HG03139 (cell line): ENCODE results near the gene SH3PXD2A.

ENCODE experiments used
- ATAC-seq: cut with Tn5 transposase; IDR thresholded peaks from one replicate; pipeline ENCODE4 v1.9.1; 2021; ENCODE audit not compliant: unreplicated experiment

Gene SH3PXD2A

DNA sequence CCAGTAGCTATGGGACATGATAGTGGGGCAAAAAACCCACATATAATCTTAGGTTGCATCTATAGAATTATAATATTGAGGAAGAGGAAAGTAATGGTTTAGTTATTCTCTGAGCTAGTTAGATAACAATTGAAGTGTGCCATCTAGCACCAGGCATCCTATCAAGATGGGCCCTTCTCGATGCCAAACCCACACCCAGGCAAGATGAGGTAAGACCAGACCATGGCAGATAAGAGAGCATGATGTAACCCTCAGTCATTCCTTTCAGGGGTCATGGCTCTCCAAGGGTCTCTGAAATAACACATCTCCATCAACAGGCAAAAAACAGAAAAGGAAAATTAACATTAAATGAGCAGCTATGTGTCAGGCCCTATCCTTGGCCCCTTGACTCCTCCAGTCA, 128.7 kb downstream of the SH3PXD2A start:
- no peak for ATAC-seq

DNA sequence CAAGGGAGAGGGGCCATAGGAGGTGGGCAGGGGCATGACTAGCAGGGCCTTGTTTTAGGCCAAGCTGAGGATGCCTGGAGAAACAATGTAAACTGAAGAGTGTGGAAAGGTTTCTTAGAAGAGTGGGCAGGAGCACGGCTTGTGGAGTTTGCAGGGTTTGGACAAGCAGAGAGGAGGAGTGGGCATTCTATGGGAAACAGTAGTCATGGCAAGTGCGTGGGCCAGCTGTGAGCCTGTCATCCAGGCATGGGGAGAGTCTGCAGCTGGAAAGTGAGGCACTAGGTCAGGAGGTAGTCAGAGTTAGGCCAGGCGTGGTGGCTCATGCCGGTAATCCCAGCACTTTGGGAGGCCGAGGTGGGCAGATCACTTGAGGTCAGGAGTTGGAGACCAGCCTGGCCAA, 130.1 kb downstream of the SH3PXD2A start:
- no peak for ATAC-seq

DNA sequence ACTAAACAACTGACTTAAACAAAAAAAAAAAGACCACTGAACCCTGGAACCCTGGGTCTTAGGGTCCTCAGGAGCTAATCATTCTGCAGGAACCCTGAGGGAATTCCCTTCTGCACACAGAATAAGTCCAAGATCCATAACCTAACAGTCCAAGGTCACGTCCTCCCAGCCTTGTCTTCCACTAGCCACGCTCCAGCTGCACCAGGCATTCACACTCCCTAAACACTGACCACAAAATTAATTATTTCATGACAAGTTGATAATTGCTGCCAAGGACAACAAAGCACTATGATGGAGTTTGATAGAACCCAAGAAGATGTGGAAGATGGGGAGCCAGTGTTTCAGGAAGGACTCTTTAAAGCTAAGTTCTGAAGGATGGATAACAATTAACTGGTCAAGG, 130.6 kb downstream of the SH3PXD2A start:
- ATAC-seq, result no peak

DNA sequence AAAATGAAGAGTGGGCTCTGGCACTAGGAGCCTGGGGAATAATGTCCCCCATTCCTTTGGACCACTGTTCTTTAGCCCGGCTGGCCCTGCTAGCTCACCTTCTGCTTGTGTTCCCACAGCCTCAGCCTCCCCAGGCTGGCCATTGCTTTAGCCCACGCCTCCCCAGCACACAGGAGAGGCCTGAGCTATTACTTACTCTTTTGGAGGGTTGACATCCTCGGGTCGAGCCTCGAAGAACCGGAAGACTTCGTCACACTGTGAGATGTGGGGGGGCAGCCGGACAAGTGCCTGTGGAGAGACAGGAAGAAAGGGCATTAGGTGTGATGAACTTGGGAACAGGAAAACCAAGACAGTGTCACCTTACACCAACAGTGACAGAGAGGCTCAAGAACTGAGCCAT, 131.3 kb downstream of the SH3PXD2A start:
- no peak for ATAC-seq

DNA sequence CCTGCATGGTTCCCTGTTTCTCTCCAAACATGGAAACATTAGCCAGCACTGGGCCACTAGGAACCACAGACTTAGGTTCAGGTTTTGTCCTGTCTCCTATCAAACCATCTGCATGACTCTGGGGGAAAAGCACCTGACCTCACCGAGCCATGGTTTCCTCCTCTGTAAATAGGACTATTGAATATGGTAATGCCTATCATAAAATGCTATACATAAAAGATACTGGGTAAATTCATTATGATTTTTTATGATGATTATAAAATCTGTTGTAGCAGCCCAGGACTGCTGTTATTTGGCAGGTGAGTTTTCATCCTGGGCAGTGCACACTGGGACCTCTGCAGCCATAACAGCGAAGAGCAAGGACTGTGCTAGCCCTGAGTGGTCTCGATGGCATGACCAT, 131.8 kb downstream of the SH3PXD2A start:
- no peak for ATAC-seq

DNA sequence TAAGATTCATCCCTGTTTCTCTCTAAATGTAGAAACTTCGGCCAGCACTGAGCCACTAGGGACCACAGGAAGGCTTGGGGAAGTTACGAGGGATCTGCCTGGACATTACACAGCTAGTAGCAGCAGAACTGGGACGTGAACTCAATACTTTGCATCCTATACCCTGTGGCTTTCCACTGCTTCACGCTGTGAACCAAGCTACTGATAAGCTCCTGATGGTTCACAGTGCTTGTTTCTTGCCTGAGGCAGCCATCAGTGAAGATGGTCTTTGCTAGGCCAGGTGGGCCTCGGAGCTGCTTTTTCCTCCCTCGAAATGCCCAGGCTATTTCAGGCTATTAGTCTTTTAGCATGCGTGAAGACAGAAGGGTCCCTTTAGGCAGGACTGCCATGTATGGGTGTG, 132.7 kb downstream of the SH3PXD2A start:
- ATAC-seq, result no peak

DNA sequence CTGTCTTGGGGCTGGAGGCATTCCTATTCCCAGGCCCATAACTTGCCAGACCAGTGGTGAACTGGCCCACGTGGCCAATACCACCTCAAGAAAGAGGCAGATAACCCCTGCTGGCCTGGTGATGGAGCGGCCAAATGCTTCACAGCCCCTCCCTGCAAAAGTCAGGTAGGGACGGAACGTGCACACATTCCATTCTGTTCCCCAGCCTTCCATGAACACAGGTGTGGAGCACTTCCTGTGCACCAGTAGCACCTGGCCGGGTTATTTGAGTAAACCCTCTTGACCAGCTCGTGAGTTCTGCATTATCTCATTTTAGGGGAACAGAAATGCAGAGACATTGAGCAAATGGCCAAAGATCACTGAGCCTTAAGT, 134.4 kb downstream of the SH3PXD2A start:
- no peak for ATAC-seq

DNA sequence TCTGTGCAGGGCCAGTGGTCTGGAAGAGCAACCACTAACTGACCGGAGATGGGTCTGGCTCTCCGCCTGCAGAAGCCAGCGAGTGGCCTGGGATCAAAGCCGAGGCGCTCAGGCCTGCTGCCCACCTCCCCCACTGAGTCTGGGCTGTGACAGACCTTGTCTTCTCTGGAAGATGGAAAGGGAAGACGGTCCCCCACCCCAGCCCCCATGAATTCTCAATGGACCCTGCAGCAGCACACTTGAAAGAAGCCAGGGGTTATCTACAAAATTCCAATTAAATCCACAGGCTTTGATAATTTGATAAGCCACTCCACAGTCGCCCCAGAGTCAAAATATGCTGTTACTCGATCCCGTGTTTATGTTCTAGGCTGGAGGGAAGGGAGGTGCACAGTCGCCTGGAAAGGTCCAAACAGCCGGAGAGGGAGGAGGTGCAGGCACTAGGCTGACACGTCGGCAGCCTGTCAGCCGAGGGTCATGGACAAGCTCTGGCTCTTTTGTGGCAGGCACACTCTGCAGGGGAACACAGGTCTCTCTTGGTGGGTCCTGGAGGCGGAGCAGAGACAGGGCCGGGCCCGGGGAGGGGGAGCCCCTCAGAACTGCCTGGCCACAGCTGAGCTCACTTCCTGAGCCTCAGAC, 134.9 kb downstream of the SH3PXD2A start:
- ATAC-seq, result no peak

DNA sequence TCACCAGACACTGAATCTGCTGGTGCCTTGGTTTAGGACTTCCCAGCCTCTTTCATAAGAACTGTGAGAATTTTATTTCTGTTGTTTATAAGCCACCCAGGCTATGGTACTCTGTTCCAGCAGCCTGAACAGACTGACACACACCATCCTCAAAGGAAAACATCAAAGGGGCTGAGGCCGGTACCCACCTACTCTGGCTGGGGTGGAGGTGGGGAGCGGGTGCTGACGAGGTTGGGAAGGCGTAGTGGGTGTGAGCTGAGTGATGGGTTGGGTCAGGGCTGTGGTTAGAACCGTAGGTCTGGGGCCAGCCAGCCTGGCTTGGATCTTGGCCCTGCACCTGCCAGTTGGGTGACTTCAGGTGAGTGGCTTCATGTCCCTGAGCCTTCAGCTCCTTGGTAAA, 136.3 kb downstream of the SH3PXD2A start:
- no peak for ATAC-seq

DNA sequence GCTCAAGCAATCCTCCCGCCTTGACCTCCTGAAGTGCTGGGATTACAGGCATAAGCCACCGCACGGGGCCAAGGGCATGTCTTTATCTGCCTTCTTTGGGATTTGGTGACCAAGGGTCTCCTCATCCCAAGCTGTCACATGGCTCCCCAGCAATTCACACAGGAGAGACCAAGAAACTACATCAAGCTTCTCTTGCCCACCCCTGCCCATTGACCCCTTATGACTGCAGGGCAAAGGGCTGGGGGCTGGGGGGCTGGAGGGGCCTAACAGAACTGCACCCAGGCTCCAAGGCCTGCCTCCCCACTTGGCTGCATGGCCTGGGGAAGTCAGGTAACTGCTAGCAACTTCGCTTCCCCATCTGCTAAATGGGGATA, 137.1 kb downstream of the SH3PXD2A start:
- no peak for ATAC-seq

DNA sequence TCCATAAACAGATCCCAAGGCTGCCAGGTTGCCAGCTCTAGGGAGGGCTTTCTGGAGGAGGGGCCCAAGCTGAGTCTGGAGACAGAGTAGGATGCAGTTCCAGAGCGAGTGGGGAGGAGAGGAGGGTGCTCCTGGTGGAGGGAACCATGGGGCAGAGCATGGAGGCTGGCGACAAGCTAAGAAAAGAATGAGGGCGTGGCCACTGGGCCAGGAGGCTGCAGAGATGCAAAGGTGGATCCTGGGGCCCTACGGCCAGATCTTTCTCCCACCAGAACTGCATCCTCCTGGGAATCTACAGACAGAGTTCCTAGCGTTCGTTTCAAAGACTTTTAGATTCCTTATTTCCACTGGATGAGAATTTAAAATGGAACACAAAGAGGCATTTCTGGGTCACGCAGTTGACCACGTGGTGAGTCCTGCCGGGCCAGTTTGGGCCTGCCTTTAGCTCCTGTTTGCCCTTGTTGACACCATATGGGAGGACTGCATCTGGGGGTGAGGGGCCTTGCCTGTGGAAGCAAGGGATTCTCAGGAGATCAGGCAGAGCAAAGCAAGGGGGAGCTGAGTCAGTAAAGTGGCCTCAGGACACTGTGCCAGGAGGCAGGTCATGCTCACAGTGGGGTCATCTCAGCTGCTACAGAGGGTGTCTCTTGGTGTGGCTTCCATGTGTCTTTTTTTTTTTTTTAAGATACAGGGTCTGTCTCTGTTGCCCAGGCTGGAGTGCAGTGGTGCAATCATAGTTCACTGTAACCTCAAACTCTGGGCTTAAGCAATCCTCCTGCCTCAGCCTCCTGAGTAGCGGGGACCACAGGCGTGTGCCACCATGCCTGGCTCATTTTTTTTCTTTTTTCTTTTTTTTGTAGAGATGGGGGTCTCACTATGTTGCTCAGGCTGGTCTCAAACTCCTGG, 137.8 kb downstream of the SH3PXD2A start:
- no peak for ATAC-seq

DNA sequence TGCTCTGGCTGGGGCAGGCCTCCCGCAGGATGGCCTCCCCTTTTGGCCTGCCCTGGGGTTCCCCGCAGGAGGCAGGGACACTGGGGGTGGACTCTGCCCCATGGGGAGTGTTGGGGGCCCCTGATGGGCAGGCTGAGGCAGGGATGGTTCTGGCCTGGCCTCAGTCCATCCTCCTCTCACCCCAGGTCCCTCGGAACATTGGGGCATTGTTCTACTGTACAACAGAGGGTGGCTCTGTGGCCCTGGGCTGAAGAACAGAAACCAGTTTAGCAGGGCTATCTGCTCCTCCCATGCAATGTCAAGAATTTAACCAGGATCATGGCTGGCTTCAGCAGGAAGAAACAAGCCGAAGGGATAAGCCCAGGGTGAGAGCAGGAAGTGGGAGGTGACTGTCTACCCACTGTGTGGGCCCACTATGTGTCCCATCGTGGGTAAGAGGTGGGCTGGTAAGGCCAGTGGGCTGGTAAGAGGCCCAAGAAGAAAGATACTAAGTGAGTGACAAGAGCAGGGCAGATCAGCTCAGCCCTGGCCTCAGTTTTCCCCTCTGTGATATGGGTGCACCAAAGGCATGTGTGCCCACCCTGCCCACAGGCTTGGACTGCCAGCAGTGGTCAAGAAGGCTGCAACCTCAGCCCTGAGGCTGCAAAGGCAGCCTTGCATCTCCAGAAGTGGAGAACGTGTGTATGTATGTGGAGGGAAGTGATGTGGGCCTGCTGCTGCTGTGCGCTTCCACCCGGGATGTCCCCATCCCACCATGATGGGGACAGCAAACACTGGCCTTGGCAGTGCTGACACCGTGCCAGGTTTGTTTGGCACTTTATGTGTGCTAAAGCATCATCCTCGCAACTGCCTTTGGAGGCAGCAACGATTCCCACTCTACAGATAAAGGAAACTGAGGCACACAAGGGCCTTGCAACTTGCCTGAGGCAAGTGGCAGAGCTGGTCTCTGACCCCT, 138.9 kb downstream of the SH3PXD2A start:
- no peak for ATAC-seq

DNA sequence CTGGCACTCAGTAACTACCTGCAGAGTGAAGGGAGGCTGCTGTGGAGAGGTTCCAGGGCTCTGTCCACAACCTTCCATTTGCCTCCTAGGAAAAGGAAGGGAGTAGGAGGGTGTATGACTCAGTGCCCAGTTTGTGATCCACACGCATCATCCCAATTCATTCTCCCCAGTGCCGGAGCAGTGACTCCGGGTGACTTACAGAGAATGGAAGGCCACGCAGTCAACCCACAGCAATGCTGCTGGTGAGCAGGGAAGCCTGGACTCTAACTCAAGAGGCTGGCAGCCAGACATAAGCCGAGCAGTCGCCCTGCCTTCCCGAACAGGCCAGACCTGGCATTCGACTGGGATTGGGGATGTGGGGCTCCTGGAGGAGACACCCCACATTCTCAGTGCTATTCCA, 139.9 kb downstream of the SH3PXD2A start:
- ATAC-seq, result no peak

DNA sequence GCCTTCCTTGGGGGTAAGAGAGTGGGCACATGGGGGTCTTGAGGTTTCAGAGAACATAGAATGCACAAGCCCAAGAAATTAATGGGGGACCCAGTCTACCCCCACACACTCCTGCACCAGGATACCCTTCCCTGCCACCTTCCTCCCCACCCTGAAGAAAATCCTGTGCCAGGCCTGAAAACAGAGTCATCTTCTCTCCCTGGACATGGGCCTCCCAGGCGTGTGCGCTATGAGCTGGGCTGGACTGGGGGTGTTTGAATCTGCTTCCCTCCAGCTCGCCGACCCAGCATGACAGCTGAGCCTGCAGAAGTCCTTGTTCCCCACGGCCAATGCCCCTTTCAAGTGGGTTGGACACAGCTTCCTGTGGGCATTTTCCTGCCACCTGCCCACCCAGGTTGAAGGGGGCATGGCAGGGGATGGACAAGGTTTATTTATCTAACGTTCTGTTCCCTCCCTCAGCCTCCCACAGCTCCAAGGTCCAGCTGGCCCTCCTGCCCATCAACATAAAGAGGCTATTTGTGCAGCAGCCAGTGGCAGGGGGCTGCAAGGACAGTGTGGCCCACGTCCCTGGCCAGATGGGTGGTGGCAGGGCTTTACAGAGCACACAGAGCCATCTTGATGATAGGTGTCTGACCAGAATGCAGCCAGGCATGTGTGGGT, 141.0 kb downstream of the SH3PXD2A start:
- ATAC-seq, result no peak

DNA sequence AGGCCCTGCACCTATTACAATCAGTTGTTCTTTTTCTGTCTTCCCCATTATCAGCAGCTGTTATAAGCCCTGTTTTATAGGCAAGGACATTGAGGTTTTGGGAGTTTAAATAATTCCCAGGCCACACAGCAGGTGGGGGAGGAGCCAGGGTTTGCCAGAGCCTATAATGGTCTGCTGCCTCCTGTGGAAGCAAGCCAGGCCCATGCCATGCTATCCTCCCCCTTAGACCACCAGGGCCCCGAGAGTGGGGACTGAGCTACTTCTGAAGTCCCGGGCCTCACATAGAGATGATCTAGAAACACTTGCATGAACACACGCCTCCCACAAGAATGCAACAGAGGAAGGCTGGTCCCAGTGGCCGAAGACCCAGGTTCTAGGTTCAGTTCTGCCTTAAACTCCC, 141.7 kb downstream of the SH3PXD2A start:
- no peak for ATAC-seq

DNA sequence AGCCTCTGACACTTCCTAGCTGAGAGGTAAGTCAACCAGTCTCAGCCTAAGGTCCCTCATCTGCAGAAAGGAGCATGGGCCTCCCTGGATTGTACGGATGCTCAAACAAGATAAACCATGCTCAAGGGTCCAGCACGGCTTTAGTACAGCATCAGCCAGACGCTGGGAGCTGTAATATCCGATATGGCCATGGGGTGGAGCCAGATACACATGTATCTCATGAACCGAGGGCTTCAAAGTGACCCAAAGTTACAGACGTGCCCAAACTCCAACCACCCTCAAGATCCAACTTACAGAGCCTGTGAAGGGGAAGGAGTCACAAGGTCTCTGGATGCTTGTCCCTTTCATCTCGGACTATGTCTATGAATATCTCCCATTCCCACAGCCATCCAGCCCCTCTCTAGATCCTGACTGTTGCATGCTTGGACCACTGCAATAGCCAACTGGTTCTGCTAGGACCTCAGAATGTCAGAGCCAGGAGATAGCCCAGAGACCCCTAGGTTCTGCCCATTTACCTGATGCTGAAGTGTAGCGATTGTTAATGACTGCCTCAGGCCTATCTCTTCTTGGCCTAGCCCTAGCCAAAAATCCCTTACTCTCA, 142.4 kb downstream of the SH3PXD2A start:
- no peak for ATAC-seq

DNA sequence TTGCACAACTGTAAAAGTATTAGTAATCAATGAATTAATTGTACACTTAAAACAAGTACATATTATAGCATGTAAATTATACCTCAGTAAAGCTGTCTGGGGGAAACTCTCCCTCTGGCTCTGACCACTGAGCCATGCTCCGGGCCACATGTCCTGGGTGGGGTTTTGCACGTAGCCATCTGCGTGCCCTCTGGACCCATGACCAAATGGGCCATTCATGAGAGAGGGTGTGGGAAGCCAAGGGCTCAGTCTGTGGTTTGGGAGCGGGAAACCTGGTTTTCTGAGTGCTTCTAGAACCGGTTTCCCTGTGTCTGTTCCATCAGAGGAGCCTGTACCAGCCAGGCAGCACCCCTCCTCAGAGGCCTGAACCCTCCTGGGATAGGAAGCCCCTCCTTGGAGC, 143.2 kb downstream of the SH3PXD2A start:
- no peak for ATAC-seq

DNA sequence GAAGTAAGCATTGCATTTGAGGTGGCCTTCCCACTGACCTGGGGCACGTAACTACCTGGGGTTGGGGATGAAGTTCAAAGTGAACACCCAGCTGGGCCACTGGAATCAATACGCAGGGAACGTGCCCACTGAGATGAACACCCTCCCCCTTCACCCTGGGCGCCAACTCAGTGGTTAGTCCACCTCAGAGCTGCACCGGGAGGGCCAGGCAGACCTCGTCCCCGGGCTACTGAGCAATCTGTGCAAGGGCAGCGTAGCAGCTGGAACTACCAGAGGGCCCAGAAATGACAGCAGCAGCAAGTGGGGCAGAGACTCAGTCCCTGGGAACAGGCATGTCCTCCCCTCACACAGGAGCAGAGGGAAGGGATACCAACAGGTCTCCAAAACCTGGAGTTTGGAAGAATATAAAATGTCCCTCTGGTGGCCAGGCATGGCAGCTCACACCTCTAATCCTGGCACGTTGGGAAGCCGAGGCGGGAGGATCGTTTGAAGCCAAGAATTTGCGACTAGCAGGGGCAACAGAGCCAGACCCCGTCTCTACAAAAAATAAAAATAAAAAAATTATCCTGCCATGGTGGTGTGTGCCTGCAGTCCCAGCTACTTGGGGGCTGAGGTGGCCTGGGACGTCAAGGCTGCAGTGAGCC, 143.9 kb downstream of the SH3PXD2A start:
- ATAC-seq, result no peak

DNA sequence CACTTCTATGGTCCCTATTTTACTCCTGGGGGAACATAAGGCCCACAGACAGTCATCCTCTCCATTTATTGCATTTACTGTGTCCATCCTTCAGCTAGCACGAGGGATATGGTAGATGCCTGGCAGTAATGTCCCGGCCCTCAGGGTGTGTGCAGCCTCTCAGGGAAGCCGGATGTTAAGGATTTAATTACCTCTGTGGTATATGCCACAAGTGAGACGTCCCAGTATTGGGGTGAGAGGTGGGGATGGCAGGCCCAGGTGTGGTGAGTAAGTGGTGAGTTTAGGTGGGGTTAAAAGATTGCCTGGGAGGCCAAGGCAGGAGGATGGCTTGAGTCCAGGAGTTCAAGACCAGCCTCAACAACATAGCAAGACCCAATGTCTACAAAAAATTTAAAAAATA, 144.9 kb downstream of the SH3PXD2A start:
- ATAC-seq, result no peak

DNA sequence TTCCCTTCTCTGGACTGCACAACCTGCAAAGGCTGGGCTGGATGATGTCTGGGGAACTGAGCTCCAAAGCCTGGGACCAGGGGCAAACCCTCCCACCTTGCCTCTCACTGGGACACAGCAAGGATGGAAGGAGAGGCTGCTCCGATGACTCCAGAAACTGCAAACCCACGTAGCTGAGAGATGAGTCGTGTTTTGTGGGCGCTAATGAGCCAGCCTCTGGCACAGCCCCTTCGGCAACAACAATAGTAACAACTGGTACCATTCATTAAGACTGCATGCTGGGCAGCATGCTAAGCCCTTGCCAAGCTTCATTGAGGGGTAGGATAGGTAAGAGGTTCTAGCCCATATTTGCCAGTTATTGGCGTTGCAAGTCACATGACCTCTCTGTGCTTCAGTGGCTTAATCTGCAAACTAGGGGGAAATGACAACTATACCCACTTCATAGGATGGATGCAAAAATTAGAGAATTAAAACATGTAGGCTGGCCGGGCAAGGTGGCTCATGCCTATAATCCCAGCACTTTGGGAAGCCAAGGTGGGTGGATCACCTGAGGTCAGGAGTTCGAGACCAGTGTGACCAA, 145.9 kb downstream of the SH3PXD2A start:
- ATAC-seq, result no peak
